ENCODE data around the gene RBL2. TPM values are rescaled to one million over a fixed set of nuclear protein-coding genes. Genes with fewer than 3 reads are reported as not detected.

The RBL2 gene
- total RNA-seq, 1 donor from 2014 or later, result 38.0 TPM

- no peak for TF ChIP-seq CTCF (IDR thresholded peaks at IDR 0.05; ENCODE audit: unreplicated experiment)
- Mint-ChIP-seq H3K4me3 (ENCODE audit: unreplicated experiment) (peak overlapping the region; percentile 99), H3K36me3 (ENCODE audit: low read depth, unreplicated experiment) (peaks cover under 1% of the 10 kb centered on the region), H3K4me1 (ENCODE audit: unreplicated experiment) (peaks cover 15% of the 10 kb centered on the region), H3K9me3 (ENCODE audit: unreplicated experiment) (peaks cover 5% of the 10 kb centered on the region), H3K27ac (ENCODE audit: unreplicated experiment) (peak overlapping the region; percentile 95), H3K27me3 (ENCODE audit: unreplicated experiment) (peaks cover 8% of the 10 kb centered on the region)
- peak; percentile 56 for DNase-seq (ENCODE audit: low spot score)
Measured at GRCh38 chr16:53435066-53435688, 906 bp downstream of the RBL2 start.

- Mint-ChIP-seq H3K27ac (ENCODE audit: unreplicated experiment) (no peak overlapping the region), H3K4me1 (ENCODE audit: unreplicated experiment) (peaks cover 8% of the 10 kb centered on the region), H3K27me3 (ENCODE audit: unreplicated experiment) (no peaks in the 10 kb centered on the region), H3K9me3 (ENCODE audit: unreplicated experiment) (no peaks in the 10 kb centered on the region), H3K36me3 (ENCODE audit: low read depth, unreplicated experiment) (peaks cover 11% of the 10 kb centered on the region), H3K4me3 (ENCODE audit: unreplicated experiment) (no peak overlapping the region)
- no peak for TF ChIP-seq CTCF (IDR thresholded peaks at IDR 0.05; ENCODE audit: unreplicated experiment)
- DNase-seq (ENCODE audit: low spot score), result no peak
Measured at GRCh38 chr16:53440125-53440524, 5.9 kb downstream of the RBL2 start.

DNA sequence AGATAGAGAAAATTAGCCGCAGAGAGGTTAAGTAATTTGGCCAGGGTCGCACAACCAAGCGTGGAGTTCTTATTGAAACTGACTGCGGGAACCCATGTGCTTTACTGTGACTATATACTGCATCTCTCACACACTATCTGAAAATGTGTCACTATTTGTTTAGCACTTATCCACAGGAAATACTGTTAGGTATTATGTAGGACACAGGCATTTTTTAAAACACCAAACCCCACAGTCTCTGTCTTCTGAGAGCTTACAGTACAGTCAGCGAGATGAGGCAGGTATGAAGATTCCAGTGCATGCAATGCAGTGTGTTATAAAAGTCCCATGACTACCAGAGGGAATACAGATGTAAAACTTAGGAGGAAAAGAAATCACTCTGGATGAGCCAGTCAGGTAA is 11.3 kb downstream of the RBL2 start:
- Mint-ChIP-seq H3K36me3 (ENCODE audit: low read depth, unreplicated experiment) (peaks cover 14% of the 10 kb centered on the region), H3K27me3 (ENCODE audit: unreplicated experiment) (no peaks in the 10 kb centered on the region), H3K4me3 (ENCODE audit: unreplicated experiment) (no peak overlapping the region), H3K9me3 (ENCODE audit: unreplicated experiment) (no peaks in the 10 kb centered on the region), H3K4me1 (ENCODE audit: unreplicated experiment) (no peaks in the 10 kb centered on the region), H3K27ac (ENCODE audit: unreplicated experiment) (no peak overlapping the region)
- DNase-seq (ENCODE audit: low spot score), result no peak
- no peak for TF ChIP-seq CTCF (IDR thresholded peaks at IDR 0.05; ENCODE audit: unreplicated experiment)

DNA sequence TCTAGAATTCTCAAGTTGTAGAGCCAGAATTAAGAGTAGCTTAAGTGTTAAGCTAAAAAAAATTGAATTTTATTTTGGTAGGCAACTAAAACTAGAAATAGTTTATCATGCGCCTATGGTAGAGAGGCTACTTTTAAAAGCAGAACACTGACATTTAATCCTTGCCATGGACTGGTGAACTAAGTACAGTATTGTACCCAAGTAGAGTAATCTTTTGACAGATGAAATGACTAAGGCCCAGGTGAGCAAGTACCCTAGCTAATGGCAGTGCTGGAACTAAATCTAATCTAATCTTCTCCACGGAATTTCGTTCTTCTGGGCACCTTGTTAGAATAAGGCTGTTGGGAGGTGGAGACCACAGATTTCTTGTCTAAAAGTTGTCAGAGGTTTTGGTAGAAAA is 11.8 kb downstream of the RBL2 start:
- Mint-ChIP-seq H3K36me3 (ENCODE audit: low read depth, unreplicated experiment) (peaks cover 14% of the 10 kb centered on the region), H3K27ac (ENCODE audit: unreplicated experiment) (no peak overlapping the region), H3K4me3 (ENCODE audit: unreplicated experiment) (no peak overlapping the region), H3K9me3 (ENCODE audit: unreplicated experiment) (no peaks in the 10 kb centered on the region), H3K4me1 (ENCODE audit: unreplicated experiment) (no peaks in the 10 kb centered on the region), H3K27me3 (ENCODE audit: unreplicated experiment) (no peaks in the 10 kb centered on the region)
- DNase-seq (ENCODE audit: low spot score), result no peak
- no peak for TF ChIP-seq CTCF (IDR thresholded peaks at IDR 0.05; ENCODE audit: unreplicated experiment)

DNA sequence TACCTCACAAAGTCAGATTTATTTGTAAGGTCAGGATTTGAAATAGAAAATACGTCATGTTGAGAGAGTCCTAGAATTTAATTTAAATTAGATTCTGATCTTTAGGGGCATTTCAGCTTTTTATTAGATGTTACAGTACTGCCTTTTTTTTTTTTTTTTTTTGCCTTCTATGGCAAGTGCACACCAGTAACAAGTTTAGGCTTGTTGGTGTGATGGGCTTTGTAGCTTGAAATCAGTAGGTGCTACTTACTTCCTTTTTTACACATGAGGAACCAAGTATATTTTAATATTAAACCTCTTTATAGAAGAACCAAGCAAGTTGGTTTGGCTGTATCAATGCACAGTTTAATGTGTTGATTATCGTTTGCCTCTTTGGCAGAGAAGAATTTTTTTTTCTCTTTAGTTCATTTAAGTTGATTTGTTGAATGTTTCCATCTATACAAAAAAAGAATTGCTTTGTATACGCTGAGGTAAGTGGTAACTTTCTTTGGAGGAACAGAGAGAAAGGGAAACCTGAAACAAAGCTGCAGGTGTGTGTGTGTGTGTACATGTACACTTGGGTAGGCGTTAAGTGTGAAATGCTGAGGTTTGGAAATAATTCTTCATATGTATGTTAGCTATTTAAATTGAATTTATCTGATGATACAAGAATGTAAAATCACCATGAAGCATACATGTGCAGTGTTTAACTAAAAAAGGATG is 15.7 kb downstream of the RBL2 start:
- peaks cover 4% of the 10 kb centered on the region for H3K36me3 Mint-ChIP-seq (ENCODE audit: low read depth, unreplicated experiment)
- H3K9me3 Mint-ChIP-seq (ENCODE audit: unreplicated experiment), result no peaks in the 10 kb centered on the region
- no peak overlapping the region for H3K27ac Mint-ChIP-seq (ENCODE audit: unreplicated experiment)
- no peak for TF ChIP-seq CTCF (IDR thresholded peaks at IDR 0.05; ENCODE audit: unreplicated experiment)
- DNase-seq (ENCODE audit: low spot score), result no peak
- H3K27me3 Mint-ChIP-seq (ENCODE audit: unreplicated experiment), result no peaks in the 10 kb centered on the region
- no peak overlapping the region for H3K4me3 Mint-ChIP-seq (ENCODE audit: unreplicated experiment)
- no peaks in the 10 kb centered on the region for H3K4me1 Mint-ChIP-seq (ENCODE audit: unreplicated experiment)

All from endothelial cell (in vitro differentiated cells).